ENCODE measurements around the gene ANKRD9. TPM values are rescaled to one million over a fixed set of nuclear protein-coding genes. Genes with fewer than 3 reads are reported as not detected.
A peak's percentile ranks its signal among the peaks of the same experiment; 100 is the strongest.

The ANKRD9 gene
- total and polyA plus RNA-seq, 2 of the 13 experiments (the other 11 are each of a cell fraction or from before 2014, with no cell fraction given) = 10.0 to 15.0 TPM

DNA sequence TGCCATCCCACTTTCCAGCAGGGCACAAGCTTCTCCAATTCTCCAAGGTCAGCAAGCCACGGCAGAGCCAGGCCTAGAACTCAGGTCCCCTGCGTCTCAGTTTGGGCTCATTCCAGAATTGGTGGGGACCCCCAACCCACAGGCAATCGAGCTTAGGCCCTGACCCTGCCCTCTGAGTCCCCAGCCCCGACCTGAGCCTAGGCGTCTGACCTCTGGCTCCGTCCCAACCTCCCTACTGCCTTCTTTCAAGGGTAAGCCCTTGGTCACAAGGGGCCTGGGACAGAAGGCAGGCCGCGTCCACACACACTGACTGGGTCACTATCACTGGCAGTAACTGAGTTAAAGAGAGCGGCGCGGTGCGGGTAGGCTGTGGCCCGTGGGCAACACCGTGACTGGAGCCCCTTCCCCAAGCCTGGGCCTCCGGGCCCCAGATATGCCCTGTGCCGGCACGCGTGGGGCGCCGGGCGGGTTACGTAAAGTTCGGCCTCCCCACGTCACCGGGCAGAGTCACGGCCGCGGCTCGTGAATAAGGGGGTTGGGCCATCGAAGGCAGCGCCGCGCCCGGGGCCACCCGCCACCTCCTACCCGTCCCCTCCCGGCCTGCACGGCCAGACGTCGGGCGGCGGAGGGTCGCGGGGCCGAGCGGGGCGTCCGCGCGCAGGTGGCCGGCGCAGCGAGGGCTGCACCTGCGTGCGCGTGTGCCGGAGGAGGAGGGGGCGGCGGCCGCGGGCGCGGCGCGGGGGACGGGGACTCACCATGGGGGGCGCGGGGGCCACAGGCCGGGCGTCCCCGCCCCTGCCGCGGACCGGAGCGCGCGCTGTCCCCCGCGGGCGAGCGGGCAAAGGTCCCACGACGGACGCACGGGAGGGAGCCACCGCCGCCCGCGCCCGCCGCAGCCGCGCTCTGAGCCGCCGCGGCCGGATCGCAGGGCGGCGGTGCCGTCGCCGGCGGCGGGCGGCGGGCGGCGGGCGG, 516 bp downstream of the ANKRD9 start (continued):
- TF ChIP-seq, protein P1, sequence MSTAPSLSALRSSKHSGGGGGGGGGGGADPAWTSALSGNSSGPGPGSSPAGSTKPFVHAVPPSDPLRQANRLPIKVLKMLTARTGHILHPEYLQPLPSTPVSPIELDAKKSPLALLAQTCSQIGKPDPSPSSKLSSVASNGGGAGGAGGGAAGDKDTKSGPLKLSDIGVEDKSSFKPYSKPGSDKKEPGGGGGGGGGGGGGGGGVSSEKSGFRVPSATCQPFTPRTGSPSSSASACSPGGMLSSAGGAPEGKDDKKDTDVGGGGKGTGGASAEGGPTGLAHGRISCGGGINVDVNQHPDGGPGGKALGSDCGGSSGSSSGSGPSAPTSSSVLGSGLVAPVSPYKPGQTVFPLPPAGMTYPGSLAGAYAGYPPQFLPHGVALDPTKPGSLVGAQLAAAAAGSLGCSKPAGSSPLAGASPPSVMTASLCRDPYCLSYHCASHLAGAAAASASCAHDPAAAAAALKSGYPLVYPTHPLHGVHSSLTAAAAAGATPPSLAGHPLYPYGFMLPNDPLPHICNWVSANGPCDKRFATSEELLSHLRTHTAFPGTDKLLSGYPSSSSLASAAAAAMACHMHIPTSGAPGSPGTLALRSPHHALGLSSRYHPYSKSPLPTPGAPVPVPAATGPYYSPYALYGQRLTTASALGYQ (CRISPR knock-in tag; IDR thresholded peaks at IDR 0.05) = no peak
- TF ChIP-seq, protein P2, sequence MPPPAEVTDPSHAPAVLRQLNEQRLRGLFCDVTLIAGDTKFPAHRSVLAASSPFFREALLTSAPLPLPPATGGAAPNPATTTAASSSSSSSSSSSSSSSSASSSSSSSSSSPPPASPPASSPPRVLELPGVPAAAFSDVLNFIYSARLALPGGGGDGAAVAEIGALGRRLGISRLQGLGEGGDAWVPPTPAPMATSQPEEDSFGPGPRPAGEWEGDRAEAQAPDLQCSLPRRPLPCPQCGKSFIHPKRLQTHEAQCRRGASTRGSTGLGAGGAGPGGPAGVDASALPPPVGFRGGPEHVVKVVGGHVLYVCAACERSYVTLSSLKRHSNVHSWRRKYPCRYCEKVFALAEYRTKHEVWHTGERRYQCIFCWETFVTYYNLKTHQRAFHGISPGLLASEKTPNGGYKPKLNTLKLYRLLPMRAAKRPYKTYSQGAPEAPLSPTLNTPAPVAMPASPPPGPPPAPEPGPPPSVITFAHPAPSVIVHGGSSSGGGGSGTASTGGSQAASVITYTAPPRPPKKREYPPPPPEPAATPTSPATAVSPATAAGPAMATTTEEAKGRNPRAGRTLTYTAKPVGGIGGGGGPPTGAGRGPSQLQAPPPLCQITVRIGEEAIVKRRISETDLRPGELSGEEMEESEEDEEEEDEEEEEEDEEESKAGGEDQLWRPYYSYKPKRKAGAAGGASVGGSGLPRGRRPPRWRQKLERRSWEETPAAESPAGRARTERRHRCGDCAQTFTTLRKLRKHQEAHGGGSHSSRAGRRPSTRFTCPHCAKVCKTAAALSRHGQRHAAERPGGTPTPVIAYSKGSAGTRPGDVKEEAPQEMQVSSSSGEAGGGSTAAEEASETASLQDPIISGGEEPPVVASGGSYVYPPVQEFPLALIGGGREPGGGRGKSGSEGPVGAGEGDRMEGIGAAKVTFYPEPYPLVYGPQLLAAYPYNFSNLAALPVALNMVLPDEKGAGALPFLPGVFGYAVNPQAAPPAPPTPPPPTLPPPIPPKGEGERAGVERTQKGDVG (CRISPR knock-in tag; IDR thresholded peaks at IDR 0.05; ENCODE audit: borderline replicate concordance) = 0 out of 2 replicates have a peak, but pooled peaks have one; percentile 31
- TF ChIP-seq ZNF639 (CRISPR knock-in tag; conservative IDR thresholded peaks at IDR 0.05) = no peak; the same call in 1 of the 2 replicates
- no peak; the same call in 1 of the 2 replicates for TF ChIP-seq KDM2A (CRISPR knock-in tag; IDR thresholded peaks at IDR 0.05; ENCODE audit: borderline replicate concordance, low read depth)
- TF ChIP-seq ZNF577 (CRISPR knock-in tag; IDR thresholded peaks at IDR 0.05; ENCODE audit: borderline replicate concordance, low read depth) = no peak
- no peak for TF ChIP-seq JUND (CRISPR knock-in tag; IDR thresholded peaks at IDR 0.05)
- TF ChIP-seq SALL1 (CRISPR knock-in tag; IDR thresholded peaks at IDR 0.05) = peak; percentile 33; the same call in 1 of the 2 replicates
- peak; percentile 52; the same call in 1 of the 2 replicates for TF ChIP-seq ZNF558 (CRISPR knock-in tag; IDR thresholded peaks at IDR 0.05; ENCODE audit: borderline replicate concordance)
- TF ChIP-seq, protein P3, sequence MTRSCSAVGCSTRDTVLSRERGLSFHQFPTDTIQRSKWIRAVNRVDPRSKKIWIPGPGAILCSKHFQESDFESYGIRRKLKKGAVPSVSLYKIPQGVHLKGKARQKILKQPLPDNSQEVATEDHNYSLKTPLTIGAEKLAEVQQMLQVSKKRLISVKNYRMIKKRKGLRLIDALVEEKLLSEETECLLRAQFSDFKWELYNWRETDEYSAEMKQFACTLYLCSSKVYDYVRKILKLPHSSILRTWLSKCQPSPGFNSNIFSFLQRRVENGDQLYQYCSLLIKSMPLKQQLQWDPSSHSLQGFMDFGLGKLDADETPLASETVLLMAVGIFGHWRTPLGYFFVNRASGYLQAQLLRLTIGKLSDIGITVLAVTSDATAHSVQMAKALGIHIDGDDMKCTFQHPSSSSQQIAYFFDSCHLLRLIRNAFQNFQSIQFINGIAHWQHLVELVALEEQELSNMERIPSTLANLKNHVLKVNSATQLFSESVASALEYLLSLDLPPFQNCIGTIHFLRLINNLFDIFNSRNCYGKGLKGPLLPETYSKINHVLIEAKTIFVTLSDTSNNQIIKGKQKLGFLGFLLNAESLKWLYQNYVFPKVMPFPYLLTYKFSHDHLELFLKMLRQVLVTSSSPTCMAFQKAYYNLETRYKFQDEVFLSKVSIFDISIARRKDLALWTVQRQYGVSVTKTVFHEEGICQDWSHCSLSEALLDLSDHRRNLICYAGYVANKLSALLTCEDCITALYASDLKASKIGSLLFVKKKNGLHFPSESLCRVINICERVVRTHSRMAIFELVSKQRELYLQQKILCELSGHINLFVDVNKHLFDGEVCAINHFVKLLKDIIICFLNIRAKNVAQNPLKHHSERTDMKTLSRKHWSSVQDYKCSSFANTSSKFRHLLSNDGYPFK (CRISPR knock-in tag; IDR thresholded peaks at IDR 0.05; ENCODE audit: borderline replicate concordance) = peak; percentile 29; the same call in 1 of the 2 replicates
- 0 out of 2 replicates have a peak, but pooled peaks have one; percentile 23 for TF ChIP-seq ZNF891 (CRISPR knock-in tag; IDR thresholded peaks at IDR 0.05)
- TF ChIP-seq ZNF567 (CRISPR knock-in tag; IDR thresholded peaks at IDR 0.05; ENCODE audit: borderline replicate concordance) = 0 out of 2 replicates have a peak, but pooled peaks have one; percentile 74
- no peak for TF ChIP-seq TRIM24 (CRISPR knock-in tag; IDR thresholded peaks at IDR 0.05)
- no peak for TF ChIP-seq ZNF691 (CRISPR knock-in tag; IDR thresholded peaks at IDR 0.05; ENCODE audit: borderline replicate concordance, low read depth)
- TF ChIP-seq DMAP1 (CRISPR knock-in tag; IDR thresholded peaks at IDR 0.05) = peak; percentile 56; the same call in 1 of the 2 replicates
